Measurements from ENCODE around the gene EPS8. TPM values are rescaled to one million over a fixed set of nuclear protein-coding genes. Genes with fewer than 3 reads are reported as not detected.

The EPS8 gene
- total and polyA plus RNA-seq, 2 donors (not counting 1 experiment from before 2014, with no cell fraction given), result 0.76 to 0.96 TPM

DNA sequence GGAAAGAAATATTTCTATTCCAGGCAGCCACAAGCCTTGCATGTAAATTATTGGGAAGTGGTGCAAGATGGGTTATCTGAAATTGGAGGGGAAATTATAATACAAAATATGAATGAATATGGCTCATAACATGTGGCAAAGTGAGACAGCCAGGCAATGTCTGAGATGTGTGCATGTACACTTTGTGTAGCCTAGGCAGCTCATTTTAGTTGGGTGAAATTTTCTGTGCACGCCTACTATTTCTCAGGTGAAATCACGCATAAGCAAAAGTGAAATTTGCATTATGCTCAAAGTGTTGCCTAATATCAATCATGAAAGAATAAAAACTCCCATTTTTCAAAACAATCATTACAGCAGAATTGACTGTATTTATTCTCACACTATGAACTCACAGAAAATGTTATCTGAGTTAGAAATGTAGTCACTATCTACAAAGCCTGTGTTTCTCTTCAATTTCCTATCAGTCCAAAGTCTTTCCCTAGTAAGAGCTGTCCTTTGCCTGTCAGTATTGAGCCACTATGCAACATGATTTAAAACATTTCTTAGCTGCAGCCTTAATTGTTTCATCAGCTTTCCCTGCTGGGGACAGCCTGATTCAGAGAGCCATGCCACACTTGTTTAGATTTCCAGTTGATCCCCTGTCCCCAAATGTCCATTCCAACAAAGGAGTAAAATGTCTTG, 80.7 kb downstream of the EPS8 start:
- POLR2A ChIA-PET, result no interaction called here
- H3K9me3 Mint-ChIP-seq (ENCODE audit: insufficient read depth), result no peaks in the 10 kb centered on the region
- no peaks in the 10 kb centered on the region for H4K20me1 ChIP-seq (ENCODE audit: control insufficient read depth, insufficient read depth, low read length, poor library complexity, severe bottlenecking)
- no peak overlapping the region for H3K4me3 ChIP-seq (ENCODE audit: control extremely low read depth in 1 of 5, extremely low read depth in 1 of 5, insufficient read depth in 1 of 5, low read depth in 2 of 5, low read length in 4 of 5)
- H3K4me2 ChIP-seq (replicated peaks; ENCODE audit: low read depth, low read length, poor library complexity, severe bottlenecking), result no peak overlapping the region
- H3K9ac ChIP-seq (ENCODE audit: low read length), result no peak overlapping the region
- ATAC-seq (ENCODE audit: low read depth) (no peak), DNase-seq (no peak)
- no peak overlapping the region for H3K4me3 Mint-ChIP-seq
- TF ChIP-seq, protein P1, sequence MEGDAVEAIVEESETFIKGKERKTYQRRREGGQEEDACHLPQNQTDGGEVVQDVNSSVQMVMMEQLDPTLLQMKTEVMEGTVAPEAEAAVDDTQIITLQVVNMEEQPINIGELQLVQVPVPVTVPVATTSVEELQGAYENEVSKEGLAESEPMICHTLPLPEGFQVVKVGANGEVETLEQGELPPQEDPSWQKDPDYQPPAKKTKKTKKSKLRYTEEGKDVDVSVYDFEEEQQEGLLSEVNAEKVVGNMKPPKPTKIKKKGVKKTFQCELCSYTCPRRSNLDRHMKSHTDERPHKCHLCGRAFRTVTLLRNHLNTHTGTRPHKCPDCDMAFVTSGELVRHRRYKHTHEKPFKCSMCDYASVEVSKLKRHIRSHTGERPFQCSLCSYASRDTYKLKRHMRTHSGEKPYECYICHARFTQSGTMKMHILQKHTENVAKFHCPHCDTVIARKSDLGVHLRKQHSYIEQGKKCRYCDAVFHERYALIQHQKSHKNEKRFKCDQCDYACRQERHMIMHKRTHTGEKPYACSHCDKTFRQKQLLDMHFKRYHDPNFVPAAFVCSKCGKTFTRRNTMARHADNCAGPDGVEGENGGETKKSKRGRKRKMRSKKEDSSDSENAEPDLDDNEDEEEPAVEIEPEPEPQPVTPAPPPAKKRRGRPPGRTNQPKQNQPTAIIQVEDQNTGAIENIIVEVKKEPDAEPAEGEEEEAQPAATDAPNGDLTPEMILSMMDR (IDR thresholded peaks at IDR 0.05), result no peak
- no peak for TF ChIP-seq EZH2 (IDR thresholded peaks at IDR 0.05; ENCODE audit: borderline replicate concordance, insufficient read depth, low read depth, low read length, poor library complexity, severe bottlenecking)
- no peaks in the 10 kb centered on the region for H3K36me3 ChIP-seq (replicated peaks in 1 of 2; ENCODE audit: control extremely low read depth in 1 of 2, control insufficient read depth in 1 of 2, extremely low read depth in 1 of 2, insufficient read depth in 2 of 2, low read length in 1 of 2)
- WGBS (ENCODE audit: insufficient coverage), result no CpG with 5 or more reads among the region's 2 CpGs
- H3K4me1 ChIP-seq (ENCODE audit: control insufficient read depth in 2 of 2, insufficient read depth in 2 of 2, low read length in 2 of 2), result no peaks in the 10 kb centered on the region
- H3K4me1 Mint-ChIP-seq, result no peaks in the 10 kb centered on the region
- H3K27ac Mint-ChIP-seq, result no peak overlapping the region
- H3K27me3 Mint-ChIP-seq, result no peaks in the 10 kb centered on the region
- no peaks in the 10 kb centered on the region for H3K27me3 ChIP-seq (replicated peaks in 1 of 4; ENCODE audit: control extremely low read depth in 1 of 4, control insufficient read depth in 3 of 4, insufficient read depth in 4 of 4, low read length in 3 of 4)
- H2AFZ ChIP-seq (ENCODE audit: insufficient read depth, low read depth, low read length, poor library complexity, severe bottlenecking), result no peak overlapping the region
- intact Hi-C loops (cut with micrococcal nuclease), result no loop called here
- no peaks in the 10 kb centered on the region for H3K79me2 ChIP-seq (ENCODE audit: control insufficient read depth, insufficient read depth, low read length)
- no peak overlapping the region for H3K27ac ChIP-seq (ENCODE audit: low read length in 2 of 2)
- CTCF ChIA-PET, result no interaction called here
- H3K9me3 ChIP-seq (ENCODE audit: control extremely low read depth in 1 of 3, control insufficient read depth in 2 of 3, insufficient read depth in 1 of 3, low read length in 2 of 3), result no peaks in the 10 kb centered on the region

DNA sequence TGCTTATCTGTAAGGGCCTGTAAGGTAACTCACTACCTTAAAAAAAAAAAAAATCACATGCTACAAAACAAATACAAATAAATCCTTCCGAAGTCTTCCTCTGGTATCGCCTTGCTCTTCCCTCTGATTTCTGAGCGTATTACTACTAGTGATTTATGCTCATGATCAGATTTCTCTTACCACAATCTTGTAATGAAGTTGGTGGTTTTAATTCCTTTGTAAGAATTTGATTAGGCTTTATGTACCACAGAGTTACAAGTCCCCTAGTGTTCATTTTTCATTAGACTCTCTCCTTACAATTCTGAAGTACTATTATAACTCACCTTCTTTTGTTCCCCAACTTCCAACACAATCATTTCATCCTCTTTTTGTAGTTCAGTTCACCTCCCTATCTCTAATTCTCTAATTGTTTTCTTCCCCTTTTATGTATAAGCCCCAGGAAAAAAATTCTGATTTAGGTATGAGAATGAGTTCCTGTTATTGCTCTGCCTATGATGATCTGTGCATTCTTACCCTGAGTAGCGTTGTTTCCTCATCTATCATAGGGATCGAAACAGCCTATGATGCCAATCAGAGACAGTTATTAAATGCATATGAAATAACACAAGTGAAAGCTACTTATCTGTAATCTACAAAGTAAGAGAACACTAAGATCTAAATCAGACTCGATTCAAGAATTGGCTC, 81.5 kb downstream of the EPS8 start:
- Histone ChIP-seq H3K4me1 (ENCODE audit: control insufficient read depth in 2 of 2, insufficient read depth in 2 of 2, low read length in 2 of 2) (no peaks in the 10 kb centered on the region), H4K20me1 (ENCODE audit: control insufficient read depth, insufficient read depth, low read length, poor library complexity, severe bottlenecking) (no peaks in the 10 kb centered on the region), H3K27me3 (replicated peaks in 1 of 4; ENCODE audit: control extremely low read depth in 1 of 4, control insufficient read depth in 3 of 4, insufficient read depth in 4 of 4, low read length in 3 of 4) (no peaks in the 10 kb centered on the region), H3K36me3 (replicated peaks in 1 of 2; ENCODE audit: control extremely low read depth in 1 of 2, control insufficient read depth in 1 of 2, extremely low read depth in 1 of 2, insufficient read depth in 2 of 2, low read length in 1 of 2) (no peaks in the 10 kb centered on the region), H3K9me3 (ENCODE audit: control extremely low read depth in 1 of 3, control insufficient read depth in 2 of 3, insufficient read depth in 1 of 3, low read length in 2 of 3) (no peaks in the 10 kb centered on the region), H3K9ac (ENCODE audit: low read length) (no peak overlapping the region), H3K79me2 (ENCODE audit: control insufficient read depth, insufficient read depth, low read length) (no peaks in the 10 kb centered on the region), H3K4me2 (replicated peaks; ENCODE audit: low read depth, low read length, poor library complexity, severe bottlenecking) (no peak overlapping the region), H2AFZ (ENCODE audit: insufficient read depth, low read depth, low read length, poor library complexity, severe bottlenecking) (no peak overlapping the region), H3K27ac (ENCODE audit: low read length in 2 of 2) (no peak overlapping the region), H3K4me3 (ENCODE audit: control extremely low read depth in 1 of 5, extremely low read depth in 1 of 5, insufficient read depth in 1 of 5, low read depth in 2 of 5, low read length in 4 of 5) (no peak overlapping the region)
- TF ChIP-seq, protein P1 (IDR thresholded peaks at IDR 0.05), result no peak
- no peak for TF ChIP-seq EZH2 (IDR thresholded peaks at IDR 0.05; ENCODE audit: borderline replicate concordance, insufficient read depth, low read depth, low read length, poor library complexity, severe bottlenecking)
- ATAC-seq (ENCODE audit: low read depth) (no peak), DNase-seq (no peak)
- Mint-ChIP-seq H3K4me1 (no peaks in the 10 kb centered on the region), H3K9me3 (ENCODE audit: insufficient read depth) (no peaks in the 10 kb centered on the region), H3K27ac (no peak overlapping the region), H3K4me3 (no peak overlapping the region), H3K27me3 (no peaks in the 10 kb centered on the region)
- CTCF ChIA-PET, result no interaction called here
- WGBS (ENCODE audit: insufficient coverage), result no CpG with 5 or more reads among the region's 6 CpGs
- POLR2A ChIA-PET, result no interaction called here
- intact Hi-C loops (cut with micrococcal nuclease), result no loop called here
